ENCODE data around the gene SLC25A47.

SLC25A47 gene

DNA sequence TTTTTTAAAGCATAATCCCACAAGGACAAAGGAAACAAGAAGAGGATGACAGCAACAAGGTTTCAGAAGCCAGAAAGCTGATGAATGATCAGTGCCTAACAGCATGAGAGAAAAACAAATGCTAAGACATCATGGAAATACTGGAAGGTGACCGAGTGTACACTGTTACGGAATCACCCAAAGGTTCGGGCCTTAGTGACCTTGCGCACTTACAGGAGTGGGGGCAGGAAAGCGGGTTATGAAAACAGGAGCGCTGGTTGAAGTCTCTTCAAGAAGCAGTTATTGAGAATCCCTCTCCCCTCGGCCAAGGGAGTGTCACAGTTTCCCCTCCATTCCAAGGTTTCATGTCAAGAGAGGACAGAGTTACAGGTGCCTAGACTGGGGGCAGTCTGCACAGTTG is 42.6 kb downstream of the SLC25A47 start:
- no peak for DNase-seq (ENCODE audit: extremely low read depth, low read depth)
- TF ChIP-seq, protein P1, sequence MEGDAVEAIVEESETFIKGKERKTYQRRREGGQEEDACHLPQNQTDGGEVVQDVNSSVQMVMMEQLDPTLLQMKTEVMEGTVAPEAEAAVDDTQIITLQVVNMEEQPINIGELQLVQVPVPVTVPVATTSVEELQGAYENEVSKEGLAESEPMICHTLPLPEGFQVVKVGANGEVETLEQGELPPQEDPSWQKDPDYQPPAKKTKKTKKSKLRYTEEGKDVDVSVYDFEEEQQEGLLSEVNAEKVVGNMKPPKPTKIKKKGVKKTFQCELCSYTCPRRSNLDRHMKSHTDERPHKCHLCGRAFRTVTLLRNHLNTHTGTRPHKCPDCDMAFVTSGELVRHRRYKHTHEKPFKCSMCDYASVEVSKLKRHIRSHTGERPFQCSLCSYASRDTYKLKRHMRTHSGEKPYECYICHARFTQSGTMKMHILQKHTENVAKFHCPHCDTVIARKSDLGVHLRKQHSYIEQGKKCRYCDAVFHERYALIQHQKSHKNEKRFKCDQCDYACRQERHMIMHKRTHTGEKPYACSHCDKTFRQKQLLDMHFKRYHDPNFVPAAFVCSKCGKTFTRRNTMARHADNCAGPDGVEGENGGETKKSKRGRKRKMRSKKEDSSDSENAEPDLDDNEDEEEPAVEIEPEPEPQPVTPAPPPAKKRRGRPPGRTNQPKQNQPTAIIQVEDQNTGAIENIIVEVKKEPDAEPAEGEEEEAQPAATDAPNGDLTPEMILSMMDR (IDR thresholded peaks at IDR 0.05; ENCODE audit: low read depth, low read length): no peak

GRCh38 chr14:100369019-100369418 is 45.9 kb downstream of the SLC25A47 start:
- DNase-seq (ENCODE audit: extremely low read depth, low read depth): no peak
- TF ChIP-seq, protein P1 (IDR thresholded peaks at IDR 0.05; ENCODE audit: low read depth, low read length): no peak

GRCh38 chr14:100370003-100370402 is 46.9 kb downstream of the SLC25A47 start:
- TF ChIP-seq, protein P1 (IDR thresholded peaks at IDR 0.05; ENCODE audit: low read depth, low read length): no peak
- no peak for DNase-seq (ENCODE audit: extremely low read depth, low read depth)

DNA sequence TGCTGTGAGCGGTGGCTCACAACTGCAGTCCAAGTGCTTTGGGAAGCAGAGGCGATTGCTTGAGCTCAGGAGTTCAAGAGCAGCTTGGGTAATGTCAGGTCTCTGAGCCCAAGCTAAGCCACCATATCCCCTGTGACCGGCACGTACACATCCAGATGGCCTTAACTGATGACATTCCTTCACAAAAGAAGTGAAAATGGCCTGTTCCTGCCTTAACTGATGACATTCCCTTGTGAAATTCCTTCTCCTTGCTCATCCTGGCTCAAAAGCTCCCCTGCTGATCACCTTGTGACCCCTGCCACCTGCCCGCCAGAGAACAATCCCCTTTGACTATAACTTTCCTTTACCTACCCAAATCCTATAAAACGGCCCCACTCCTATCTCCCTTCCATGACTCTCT is 48.6 kb downstream of the SLC25A47 start:
- no peak for DNase-seq (ENCODE audit: extremely low read depth, low read depth)
- TF ChIP-seq, protein P1 (IDR thresholded peaks at IDR 0.05; ENCODE audit: low read depth, low read length): no peak

DNA sequence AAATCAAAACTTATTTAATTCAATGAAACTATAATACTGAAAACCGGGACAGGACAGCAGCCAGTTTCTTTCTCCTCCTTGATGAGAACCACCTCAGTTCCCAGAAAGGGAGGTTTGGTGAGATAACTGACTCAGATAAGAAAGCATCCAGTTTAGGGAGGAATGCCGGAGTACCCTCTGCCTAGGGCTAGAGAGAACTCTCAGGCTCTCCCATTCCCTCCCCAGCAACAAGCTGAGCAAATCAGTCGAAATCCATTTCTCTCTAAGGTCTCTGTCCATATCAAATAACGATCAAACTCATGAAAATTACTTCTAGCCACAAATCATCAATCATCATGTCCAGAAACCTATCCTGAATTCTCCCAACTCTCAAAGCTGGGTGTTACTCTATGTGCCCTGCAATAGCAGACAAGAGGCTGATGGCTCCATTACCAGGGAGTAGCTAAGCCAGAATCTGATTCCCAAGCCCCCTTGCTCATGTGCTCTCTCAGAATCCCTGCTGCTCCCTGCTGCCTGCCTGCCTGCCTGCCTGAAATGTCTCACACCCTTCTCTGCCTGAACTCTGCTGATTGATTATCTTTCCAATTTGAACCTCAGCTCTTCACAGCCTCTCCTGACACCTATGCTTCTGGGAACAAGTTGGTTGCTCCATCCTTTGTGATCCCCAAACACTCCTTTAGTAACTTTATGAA is 49.4 kb downstream of the SLC25A47 start:
- DNase-seq (ENCODE audit: extremely low read depth, low read depth): no peak
- TF ChIP-seq, protein P1 (IDR thresholded peaks at IDR 0.05; ENCODE audit: low read depth, low read length): no peak

GRCh38 chr14:100374270-100374669 is 51.1 kb downstream of the SLC25A47 start:
- TF ChIP-seq, protein P1 (IDR thresholded peaks at IDR 0.05; ENCODE audit: low read depth, low read length): no peak
- DNase-seq (ENCODE audit: extremely low read depth, low read depth): no peak

- TF ChIP-seq, protein P1 (IDR thresholded peaks at IDR 0.05; ENCODE audit: low read depth, low read length): no peak
- DNase-seq (ENCODE audit: extremely low read depth, low read depth): no peak
These were observed 51.7 kb downstream of the SLC25A47 start for GRCh38 chr14:100374876-100375265.
